Amygdala (tissue), 56 donors: ENCODE measurements around the gene PRKCE.

Experiments used
- DNase-seq, 56 donors: peaks; one replicate each; lab custom pipeline; 2025; lab: John Stamatoyannopoulos, UW

The PRKCE gene

GRCh38 chr2:45771261-45771660 is 119.8 kb downstream of the PRKCE start:
- DNase-seq = peak in 19 of 56 donors; percentile 6 to 38 (median 18)

DNA sequence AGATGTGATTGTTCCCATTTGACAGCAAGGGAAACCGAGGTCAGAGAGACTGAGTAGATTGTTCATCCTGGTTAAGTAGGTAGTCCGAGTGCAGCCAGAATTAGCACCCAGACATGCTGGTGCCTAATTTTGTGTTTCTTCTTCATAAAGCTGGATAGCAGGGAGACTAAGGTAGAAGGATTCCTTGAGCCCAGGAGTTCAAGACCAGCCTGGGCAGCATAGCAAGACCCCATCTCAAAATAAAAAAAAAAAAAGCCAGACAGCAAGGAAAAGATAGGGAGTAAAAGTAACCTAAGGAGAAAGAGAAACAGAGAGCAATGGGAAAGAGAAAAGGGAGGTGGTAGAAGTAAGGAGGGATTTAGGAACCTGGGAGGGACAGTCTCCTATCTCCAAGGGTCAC is 120.6 kb downstream of the PRKCE start:
- DNase-seq = no peak

GRCh38 chr2:45773909-45774308 is 122.4 kb downstream of the PRKCE start:
- no peak for DNase-seq

- no peak for DNase-seq
Measured at GRCh38 chr2:45774688-45775244, 123.3 kb downstream of the PRKCE start.

DNA sequence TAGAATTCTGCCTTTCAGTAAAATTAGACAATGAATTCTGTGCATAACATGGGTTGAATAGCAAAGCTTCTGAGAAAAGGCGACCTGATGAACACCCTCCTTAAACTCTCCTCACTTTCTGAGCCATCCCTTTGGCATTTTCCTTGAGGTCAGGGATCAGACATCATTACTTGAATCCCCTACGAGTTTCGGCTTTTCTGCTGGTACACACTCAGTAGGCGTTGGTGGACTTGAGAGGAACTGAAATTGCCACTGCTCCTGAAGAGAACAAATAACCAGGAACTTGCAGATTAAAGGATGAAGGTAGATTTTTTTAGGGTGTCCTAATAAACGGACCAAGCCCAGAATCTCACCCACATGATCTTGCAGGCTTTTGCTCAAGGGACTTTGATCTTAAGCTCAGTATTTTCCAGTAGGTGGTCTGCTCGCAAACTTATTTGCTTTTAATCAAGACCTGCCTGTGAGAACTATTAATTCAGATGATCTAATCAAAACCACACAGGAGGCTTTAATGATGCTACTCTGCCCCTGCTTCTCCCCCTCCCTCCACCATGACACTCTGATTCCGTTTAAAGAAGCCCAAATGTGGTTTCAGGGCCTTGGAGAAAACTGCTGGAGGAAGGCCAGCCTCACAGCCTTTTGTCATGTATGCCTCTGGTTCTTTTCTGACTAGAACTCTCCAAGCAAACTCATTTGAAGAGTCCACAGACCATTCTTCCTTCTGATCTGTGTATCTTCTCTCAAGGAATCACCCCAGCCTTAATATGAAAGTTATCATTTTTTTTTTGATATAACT is 124.9 kb downstream of the PRKCE start:
- no peak for DNase-seq

- no peak for DNase-seq
Measured at GRCh38 chr2:45777996-45778719, 126.7 kb downstream of the PRKCE start.

GRCh38 chr2:45778720-45779171 is 127.3 kb downstream of the PRKCE start:
- DNase-seq = peak in 20 of 56 donors; percentile 7 to 66 (median 20)

GRCh38 chr2:45780541-45781463 is 129.3 kb downstream of the PRKCE start:
- DNase-seq = no peak

GRCh38 chr2:45781464-45781811 is 130.0 kb downstream of the PRKCE start:
- no peak for DNase-seq

DNA sequence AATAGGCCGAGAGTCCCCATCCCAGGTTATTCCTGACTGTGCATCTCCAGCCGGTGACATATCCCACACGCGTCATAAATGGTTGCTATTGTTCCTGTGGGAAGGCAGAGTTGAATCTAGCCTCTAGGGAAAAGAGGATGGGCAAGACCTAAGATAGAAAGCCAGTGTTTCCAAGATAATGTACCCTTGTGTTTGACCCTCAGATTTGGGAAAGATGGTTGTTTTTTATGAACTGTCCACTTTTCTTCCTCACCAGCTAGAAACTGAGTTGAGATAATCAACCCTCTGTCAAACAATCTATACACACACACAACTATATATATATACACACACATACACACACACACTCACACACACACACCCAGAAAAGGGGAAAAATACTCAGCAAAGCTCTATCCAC is 131.0 kb downstream of the PRKCE start:
- DNase-seq = no peak

GRCh38 chr2:45782986-45783385 is 131.5 kb downstream of the PRKCE start:
- peak in 21 of 56 donors; percentile 7 to 64 (median 31) for DNase-seq

GRCh38 chr2:45786030-45786835 is 134.8 kb downstream of the PRKCE start:
- DNase-seq = no peak

DNA sequence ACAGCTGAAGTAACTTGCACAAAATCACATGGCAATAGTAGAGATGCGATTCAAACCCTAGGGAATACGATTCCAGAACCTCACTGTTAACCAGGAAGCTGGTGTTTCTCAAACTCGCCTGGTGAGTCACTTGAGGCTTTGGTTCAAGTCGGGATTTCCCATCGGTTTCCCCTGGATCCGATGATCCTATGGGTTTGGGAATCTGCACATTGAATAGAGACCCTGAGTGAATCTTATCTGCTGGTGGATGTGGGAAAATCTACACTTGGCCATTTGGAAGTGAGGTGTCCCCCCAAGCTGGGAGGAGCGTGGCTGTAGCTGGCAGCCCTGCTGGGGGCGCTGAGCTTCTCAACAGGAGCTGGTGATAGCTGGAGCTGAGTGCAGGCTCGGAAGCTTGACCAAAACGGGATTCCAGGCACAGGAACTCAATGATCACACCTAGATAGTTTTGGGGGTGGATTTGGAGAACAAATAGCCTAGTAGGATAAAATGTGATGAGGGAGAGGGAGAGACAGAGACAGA is 135.4 kb downstream of the PRKCE start:
- no peak for DNase-seq

DNA sequence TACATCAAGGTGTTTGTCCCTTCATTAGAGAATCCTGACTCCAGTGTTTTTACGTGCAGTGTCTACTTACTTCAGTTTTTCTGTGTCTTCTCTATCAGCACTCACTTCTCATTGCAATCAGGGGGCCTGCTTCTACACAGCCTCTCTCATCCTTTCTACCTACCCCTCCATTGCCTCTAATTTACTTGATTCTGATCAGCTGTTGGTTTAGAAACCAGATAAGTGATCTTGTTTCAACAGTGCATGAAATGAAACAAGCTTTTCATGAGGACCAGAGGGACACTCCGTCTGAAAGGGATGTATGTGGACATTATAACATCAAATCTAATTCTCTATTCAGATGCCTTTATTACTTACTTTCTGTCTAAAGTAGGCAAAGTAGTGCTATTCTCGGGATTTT is 136.9 kb downstream of the PRKCE start:
- no peak for DNase-seq

DNA sequence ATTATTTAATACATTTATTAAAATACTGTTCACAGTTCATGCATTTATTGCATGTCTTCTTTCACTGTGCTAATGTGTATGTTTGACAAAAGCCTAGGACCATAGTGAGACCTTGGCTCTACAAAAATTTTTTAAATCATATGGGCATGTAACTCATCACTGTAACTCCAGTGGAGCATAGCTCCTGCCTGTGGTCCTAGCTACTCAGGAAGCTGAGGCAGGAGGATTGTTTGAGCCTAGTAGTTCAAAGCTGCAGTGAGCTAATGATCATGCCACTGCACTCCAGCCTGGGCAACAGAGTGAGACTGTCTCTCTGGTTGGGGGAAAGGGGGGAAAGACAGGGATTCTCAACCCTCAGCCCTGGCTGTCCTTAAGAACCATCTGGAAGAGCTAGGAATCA is 137.8 kb downstream of the PRKCE start:
- no peak for DNase-seq

GRCh38 chr2:45789961-45790723 is 138.7 kb downstream of the PRKCE start:
- no peak for DNase-seq

- DNase-seq = no peak
Measured at GRCh38 chr2:45793305-45793962, 142.0 kb downstream of the PRKCE start.

- DNase-seq = no peak
Measured at GRCh38 chr2:45794134-45794617, 142.7 kb downstream of the PRKCE start.
